ENCODE results near the gene EIF4E2.

Gene EIF4E2

GRCh38 chr2:232538671-232539070 lies 11.8 kb upstream of the EIF4E2 start:
- H3K4me3 ChIP-seq (ENCODE audit: low read depth, low read length) = no peak overlapping the region
- TF ChIP-seq MAX (IDR thresholded peaks at IDR 0.05; ENCODE audit: low read depth, low read length) = no peak
- no peak for TF ChIP-seq CTCF (IDR thresholded peaks at IDR 0.05; ENCODE audit: low read depth, low read length)
- TF ChIP-seq MYC (IDR thresholded peaks at IDR 0.05; ENCODE audit: low read depth, low read length) = no peak
- TF ChIP-seq POLR2A (IDR thresholded peaks at IDR 0.05; ENCODE audit: extremely low read depth, insufficient read length) = no peak
- DNase-seq (ENCODE audit: low read depth) = no peak

DNA sequence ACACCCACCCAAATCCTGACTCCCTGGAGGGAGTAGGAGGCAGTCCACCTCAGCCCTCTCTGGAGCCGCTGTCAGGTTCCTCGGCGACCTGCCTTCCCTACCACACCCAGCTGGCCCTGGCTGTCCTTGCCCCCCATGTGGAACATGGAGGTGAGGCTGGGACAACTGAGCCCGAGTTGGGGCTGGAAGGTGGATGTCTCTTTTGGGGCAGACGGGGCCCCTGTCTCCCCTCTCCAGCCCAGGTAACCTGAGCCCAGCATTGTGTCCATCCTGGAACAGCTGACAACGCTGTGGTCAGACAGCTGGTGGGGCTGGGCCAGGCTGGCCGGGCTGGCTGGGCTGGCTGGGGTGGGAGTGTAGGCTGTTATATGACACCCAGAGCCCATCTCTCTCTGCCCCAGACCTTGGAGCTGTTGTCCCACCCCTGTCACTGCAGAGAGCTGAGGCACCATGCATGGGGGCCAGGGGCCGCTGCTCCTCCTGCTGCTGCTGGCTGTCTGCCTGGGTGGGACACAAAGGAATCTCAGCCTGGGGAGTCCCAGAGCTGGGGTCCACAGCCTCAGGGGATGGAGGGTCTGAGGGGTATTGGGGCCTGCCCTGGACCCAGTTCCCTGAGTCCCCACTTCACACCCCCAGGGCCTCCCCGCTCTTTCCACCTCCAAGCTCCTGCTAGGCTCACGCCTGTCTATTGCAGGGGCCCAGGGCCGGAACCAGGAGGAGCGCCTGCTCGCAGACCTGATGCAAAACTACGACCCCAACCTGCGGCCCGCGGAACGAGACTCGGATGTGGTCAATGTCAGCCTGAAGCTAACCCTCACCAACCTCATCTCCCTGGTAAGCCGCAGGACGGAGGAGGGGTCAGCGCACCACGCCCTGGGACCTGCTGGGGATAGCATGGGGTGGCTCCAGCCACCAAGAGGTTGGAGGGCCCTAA lies 10.9 kb upstream of the EIF4E2 start, which contains the start of gene CHRNG:
CHRNG (plus strand) TSS at position 395 of the 934 bp plus-strand sequence; CDS start at position 451, 56 bp downstream.
- H3K4me3 ChIP-seq (ENCODE audit: low read depth, low read length) = no peak within 1 kb of the TSS
- DNase-seq (ENCODE audit: low read depth) = no peak
- TF ChIP-seq MYC (IDR thresholded peaks at IDR 0.05; ENCODE audit: low read depth, low read length) (no peak), CTCF (IDR thresholded peaks at IDR 0.05; ENCODE audit: low read depth, low read length) (no peak), POLR2A (IDR thresholded peaks at IDR 0.05; ENCODE audit: extremely low read depth, insufficient read length) (peak; percentile 8), MAX (IDR thresholded peaks at IDR 0.05; ENCODE audit: low read depth, low read length) (no peak)

DNA sequence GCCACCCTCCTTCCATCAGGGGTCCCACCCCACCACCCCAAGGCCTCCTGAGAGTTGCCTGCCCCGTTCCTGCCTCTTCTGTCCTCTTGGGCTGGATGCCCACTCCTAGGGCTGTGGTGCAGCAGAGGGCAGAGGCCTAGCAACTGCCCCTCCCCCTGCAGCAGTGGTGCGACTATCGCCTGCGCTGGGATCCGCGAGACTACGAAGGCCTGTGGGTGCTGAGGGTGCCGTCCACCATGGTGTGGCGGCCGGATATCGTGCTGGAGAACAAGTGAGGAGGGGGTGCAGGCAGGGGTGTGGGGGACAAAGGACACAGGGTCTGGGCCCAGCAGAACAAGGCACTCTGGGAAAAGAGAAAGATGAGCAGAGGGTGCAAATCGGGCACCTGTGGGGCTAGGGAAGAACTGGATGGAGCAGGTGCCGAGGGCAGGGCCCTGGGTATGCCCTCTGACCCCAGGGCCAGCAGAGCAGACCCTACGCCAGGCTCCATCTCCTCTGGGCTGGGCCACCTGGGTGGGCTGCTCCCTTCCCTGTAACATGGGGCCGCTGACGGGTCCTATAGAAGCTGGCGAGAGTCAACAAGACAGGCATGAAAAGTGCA lies 9.9 kb upstream of the EIF4E2 start:
- no peak for DNase-seq (ENCODE audit: low read depth)
- TF ChIP-seq MYC (IDR thresholded peaks at IDR 0.05; ENCODE audit: low read depth, low read length) = no peak
- TF ChIP-seq POLR2A (IDR thresholded peaks at IDR 0.05; ENCODE audit: extremely low read depth, insufficient read length) = no peak
- TF ChIP-seq CTCF (IDR thresholded peaks at IDR 0.05; ENCODE audit: low read depth, low read length) = no peak
- TF ChIP-seq MAX (IDR thresholded peaks at IDR 0.05; ENCODE audit: low read depth, low read length) = no peak

DNA sequence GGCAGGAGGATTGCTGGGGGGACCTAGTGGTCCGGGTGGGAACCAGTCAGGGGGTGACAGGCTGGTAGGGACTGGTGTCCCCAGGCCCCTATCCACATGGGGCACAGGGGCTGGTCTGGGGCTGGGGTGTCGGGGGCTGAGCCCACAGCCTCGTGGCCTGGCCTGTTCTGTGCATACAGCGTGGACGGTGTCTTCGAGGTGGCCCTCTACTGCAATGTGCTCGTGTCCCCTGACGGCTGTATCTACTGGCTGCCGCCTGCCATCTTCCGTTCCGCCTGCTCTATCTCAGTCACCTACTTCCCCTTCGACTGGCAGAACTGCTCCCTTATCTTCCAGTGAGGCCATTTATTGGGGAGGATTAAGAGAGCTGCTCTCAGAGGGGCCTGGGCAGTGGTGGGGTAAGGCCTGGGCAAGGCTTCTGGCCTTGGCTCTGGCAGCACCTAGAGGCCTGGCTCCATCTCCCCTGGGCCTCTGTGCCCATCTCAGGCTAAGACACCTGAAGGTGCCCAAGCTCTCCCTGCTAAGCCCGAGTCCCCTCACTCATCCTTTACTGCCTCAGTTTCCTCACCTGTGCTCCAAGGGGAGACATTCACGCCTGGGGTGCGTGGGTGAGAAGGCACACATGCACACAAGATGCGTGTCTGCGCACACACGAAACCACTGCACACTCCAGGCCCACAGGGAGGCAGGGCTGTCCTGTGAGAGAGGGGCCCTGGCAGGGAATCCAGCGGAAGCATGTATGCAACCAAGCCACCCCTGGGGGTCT lies 9.1 kb upstream of the EIF4E2 start:
- no peak for TF ChIP-seq MAX (IDR thresholded peaks at IDR 0.05; ENCODE audit: low read depth, low read length)
- no peak for TF ChIP-seq MYC (IDR thresholded peaks at IDR 0.05; ENCODE audit: low read depth, low read length)
- no peak for TF ChIP-seq CTCF (IDR thresholded peaks at IDR 0.05; ENCODE audit: low read depth, low read length)
- TF ChIP-seq POLR2A (IDR thresholded peaks at IDR 0.05; ENCODE audit: extremely low read depth, insufficient read length) = no peak
- DNase-seq (ENCODE audit: low read depth) = no peak
- no peak overlapping the region for H3K4me3 ChIP-seq (ENCODE audit: low read depth, low read length)

More for the DNA sequence above, 9.9 kb upstream of the EIF4E2 start:
- no peak overlapping the region for H3K4me3 ChIP-seq (ENCODE audit: low read depth, low read length)

GRCh38 chr2:232541961-232542714 lies 8.4 kb upstream of the EIF4E2 start:
- no peak overlapping the region for H3K4me3 ChIP-seq (ENCODE audit: low read depth, low read length)
- no peak for DNase-seq (ENCODE audit: low read depth)
- TF ChIP-seq MYC (IDR thresholded peaks at IDR 0.05; ENCODE audit: low read depth, low read length) (no peak), CTCF (IDR thresholded peaks at IDR 0.05; ENCODE audit: low read depth, low read length) (no peak), MAX (IDR thresholded peaks at IDR 0.05; ENCODE audit: low read depth, low read length) (no peak), POLR2A (IDR thresholded peaks at IDR 0.05; ENCODE audit: extremely low read depth, insufficient read length) (no peak)

All from NB4 (cell line).